ENCODE results near the gene ARF3.
"Not testable (repeated sequence)": the region's sequence is repeated elsewhere in the genome, so short reads cannot be mapped to it uniquely, and the experiment has no call there.

Gene ARF3

DNA sequence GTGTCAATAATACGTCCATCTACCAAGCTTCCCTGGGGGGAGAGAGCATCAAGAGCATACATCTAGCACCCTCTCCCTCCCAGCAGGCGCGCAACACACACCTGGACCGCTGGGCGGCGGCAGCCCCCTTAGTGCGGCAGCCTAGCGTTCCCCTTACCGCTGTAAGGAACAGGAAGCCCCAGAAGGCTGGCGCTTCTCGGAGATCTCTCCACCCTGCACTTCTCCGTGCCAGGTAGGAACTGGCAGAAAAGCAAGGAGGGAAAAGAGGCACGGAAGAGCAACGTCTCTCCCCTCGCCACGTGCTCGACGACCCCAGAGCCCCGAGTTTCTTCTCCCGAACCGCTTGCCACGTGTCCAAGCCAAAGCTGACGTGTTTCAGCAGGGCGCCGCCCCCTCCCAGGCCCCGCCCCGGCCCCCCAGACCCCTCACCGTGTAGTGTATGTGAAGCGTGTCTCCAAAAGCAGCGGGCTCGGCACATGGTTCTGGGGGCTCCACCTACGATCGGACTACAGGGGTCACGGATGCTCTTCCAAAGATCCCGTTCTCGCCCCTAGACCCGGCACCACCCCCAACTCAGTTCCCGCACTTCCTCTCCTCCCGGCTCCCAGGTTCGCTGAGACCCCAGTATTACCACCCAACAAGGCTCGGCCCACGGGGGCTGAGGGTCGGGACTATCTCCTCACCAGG is 32.5 kb downstream of the ARF3 start:
- DNase-seq: peak; percentile 7

- no peak for DNase-seq
These were observed 34.2 kb downstream of the ARF3 start for GRCh38 chr12:48923117-48923516.

- DNase-seq: no peak
These were observed 39.3 kb downstream of the ARF3 start for GRCh38 chr12:48917857-48918537.

DNA sequence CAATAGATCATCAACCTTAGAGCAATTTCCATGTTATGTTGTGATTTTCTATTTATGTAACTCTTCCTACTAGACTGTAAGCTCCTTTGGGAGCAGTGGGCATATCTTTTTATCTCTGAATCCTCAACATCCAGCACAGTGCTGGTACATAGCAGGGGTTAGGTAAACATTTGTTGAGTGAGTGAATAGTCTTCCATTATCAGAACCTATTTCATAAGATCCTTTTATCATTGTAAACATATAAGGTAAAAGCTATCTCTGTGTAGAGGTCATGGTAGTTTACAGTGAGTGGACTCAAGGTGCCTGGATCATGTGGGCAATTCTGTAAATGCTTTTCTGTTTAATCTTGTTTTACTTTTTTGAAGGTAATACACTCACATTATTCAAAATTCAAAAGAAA is 47.1 kb downstream of the ARF3 start:
- no peak for DNase-seq

DNA sequence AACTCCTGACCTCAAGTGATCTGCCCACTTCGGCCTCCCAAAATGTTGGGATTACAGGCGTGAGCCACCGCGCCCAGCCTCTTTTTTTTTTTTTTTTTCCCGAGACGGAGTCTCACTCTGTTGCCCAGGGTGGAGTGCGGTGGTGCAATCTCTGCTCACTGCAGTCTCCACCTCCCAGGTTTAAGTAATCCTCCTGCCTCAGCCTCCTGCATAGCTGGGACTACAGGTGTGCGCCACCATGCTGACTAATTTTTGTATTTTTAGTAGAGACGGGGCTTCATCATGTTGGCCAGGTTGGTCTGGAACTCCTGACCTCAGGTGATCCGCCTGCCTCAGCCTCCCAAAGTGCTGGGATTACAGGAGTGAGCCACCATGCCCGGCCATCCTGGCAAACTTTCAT is 47.6 kb downstream of the ARF3 start:
- DNase-seq: not testable (repeated sequence)

DNA sequence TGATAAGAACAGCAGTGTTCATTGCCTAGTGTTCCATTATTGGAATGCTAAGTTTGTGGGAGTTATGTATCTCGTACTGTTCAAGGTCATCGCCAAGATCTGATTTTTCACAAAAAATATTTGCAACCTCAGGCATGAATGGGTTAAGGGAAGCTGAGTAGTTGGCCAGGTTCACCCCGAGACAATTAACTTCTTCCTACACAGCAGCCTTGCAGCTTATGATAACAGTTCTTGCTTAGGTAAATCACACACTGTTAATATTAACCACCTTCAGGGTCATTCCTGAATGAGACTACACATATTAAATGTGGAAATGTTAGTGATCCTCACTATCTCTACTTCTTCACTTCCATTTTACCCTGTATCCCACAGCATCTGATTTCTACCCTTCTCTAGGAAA is 50.0 kb downstream of the ARF3 start:
- no peak for DNase-seq

DNA sequence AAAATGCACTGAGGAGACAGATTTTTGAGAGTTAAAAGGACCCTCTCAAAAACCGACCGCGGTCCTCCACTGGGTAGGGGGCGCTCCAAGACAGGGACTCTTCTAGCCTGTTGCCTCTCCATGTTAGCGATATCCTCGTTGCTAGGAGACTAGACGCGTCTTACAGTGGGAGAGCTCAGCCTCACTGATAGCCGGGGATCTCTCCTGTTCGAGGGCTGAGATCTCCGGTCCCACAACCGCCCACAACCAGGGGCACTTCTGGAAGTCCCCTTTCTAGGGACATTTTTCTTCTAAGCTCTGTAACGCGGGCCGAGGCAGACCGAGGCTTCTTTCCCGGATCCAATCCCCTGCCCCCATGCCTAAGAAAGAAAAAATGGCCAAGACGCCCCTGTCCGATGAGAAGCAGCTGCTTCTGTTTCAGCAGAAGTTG is 53.3 kb downstream of the ARF3 start:
- DNase-seq: peak; percentile 72

DNA sequence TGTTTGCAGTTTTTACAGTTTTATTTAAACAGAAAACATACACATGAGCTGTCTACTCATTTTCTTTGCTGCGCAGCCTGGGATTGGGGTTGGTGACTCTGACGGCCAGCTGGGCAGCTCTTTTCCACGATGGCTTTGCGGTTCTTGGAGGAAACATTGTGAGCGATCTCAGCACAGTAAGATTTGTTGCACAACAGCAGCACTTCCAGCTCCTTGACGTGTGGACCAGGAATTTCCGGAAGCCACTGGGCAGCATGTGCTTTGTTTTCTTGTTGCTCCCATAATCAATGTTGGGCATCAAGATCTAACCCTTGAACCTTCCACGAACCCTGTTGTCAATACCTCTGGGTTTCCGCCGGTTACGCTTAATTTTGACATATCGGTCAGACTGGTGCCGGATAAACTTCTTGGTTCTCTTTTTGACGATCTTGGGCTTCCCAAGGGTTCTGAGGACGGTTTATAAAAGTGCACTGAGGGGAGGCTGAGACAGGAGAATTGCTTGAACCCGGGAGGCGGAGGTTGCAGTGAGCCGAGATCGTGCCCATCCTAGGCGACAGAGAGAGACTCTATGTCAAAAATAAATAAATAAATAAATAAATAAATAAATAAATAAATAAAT is 53.8 kb downstream of the ARF3 start:
- DNase-seq: no peak

- DNase-seq: no peak
These were observed 56.0 kb downstream of the ARF3 start for GRCh38 chr12:48901278-48901677.

DNA sequence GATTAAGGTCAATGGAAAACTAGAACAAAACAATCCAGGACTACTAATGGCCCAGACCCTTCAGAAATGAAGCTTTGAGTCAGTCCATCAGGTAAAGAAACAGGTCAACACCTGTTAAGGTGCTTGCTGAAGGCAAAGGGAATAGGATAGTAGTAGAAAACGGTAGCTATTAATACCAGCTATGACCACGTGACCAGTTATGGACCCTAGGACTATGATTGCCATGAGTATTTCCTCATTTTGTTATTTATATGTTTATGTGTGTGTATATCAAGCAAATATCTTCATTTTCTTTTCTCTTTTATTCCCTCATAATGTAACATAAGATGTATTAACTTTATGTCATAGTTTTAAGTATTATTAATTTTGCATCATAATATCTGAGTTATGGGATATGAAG is 57.6 kb downstream of the ARF3 start:
- no peak for DNase-seq

DNA sequence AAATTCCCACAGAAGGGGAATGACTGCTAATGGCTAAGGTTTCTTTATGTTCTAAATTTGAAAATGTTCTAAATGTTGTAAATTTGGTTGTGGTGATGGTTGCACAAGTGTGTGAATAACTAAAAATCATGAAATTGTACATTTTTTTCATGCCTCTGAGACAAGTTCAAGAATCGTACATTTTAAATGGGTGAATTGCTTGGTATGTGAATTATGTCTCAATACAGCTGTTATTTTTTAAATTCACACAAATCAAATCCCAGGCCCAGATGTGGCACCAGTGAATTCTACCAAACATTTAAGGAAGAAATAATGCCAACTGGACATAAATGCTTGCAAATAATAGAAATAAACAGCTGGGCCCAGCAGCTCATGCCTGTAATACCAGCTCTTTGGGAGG is 63.0 kb downstream of the ARF3 start:
- DNase-seq: no peak

DNA sequence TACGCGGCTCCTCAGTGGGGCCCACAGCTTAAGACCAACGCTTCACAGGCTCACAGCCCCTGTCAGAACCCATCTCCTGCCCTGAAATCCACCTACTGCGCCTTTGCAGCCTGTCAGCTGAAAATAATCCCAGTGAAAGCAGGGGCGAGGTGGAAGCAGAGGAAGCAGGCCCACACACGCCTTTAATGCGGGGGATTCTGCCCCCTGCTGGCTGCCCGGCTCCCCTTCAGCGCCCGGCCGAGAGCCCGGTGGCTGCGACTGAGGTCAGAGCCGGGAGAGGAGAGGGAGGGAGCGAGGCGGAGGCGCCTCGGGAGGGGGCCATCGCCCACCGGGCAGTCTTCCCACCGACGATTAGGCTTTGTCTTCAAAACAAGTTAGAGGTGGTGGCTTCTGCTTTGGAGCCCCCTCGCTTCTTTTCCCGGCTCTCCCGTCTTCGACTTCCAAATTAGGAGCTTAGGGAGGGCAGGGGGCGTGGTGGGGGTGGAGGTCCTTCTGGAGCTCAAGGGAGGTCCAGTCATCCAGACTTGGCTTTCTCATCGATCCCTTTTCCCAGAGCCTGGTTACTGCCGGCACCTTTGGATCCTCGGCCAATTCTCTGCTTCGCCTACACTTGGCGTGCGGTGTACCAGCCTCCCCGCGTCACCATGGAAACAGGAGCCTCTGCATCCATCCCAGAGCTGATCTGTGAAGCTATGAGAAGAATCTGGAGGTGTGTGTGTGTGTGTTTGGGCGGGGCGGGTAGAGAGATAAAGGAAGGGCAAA is 66.4 kb downstream of the ARF3 start:
- DNase-seq: peak; percentile 39

- DNase-seq: no peak
These were observed 67.6 kb downstream of the ARF3 start for GRCh38 chr12:48889679-48890078.
